ENCODE results near the gene BRD3.

Gene BRD3

GRCh38 chr9:134066913-134067851 is 644 bp downstream of the BRD3 start:
- DNase-seq (ENCODE audit: low read depth in 2 of 2) = no peak

GRCh38 chr9:134066526-134066912 is 1.3 kb downstream of the BRD3 start:
- DNase-seq (ENCODE audit: low read depth in 2 of 2) = no peak

- no peak for DNase-seq (ENCODE audit: low read depth in 2 of 2)
Observed at GRCh38 chr9:134065612-134066419, 2.0 kb downstream of the BRD3 start.

- DNase-seq (ENCODE audit: low read depth in 2 of 2) = no peak
Observed at GRCh38 chr9:134064711-134065110, 3.1 kb downstream of the BRD3 start.

GRCh38 chr9:134063571-134064450 is 4.0 kb downstream of the BRD3 start:
- no peak for DNase-seq (ENCODE audit: low read depth in 2 of 2)

GRCh38 chr9:134063088-134063570 is 4.7 kb downstream of the BRD3 start:
- no peak for DNase-seq (ENCODE audit: low read depth in 2 of 2)

- no peak for DNase-seq (ENCODE audit: low read depth in 2 of 2)
Observed at GRCh38 chr9:134062461-134063087, 5.3 kb downstream of the BRD3 start.

GRCh38 chr9:134061688-134062371 is 6.0 kb downstream of the BRD3 start:
- DNase-seq (ENCODE audit: low read depth in 2 of 2) = no peak

GRCh38 chr9:134061019-134061687 is 6.7 kb downstream of the BRD3 start:
- no peak for DNase-seq (ENCODE audit: low read depth in 2 of 2)

- DNase-seq (ENCODE audit: low read depth in 2 of 2) = no peak
Observed at GRCh38 chr9:134060546-134060945, 7.3 kb downstream of the BRD3 start.

- no peak for DNase-seq (ENCODE audit: low read depth in 2 of 2)
Observed at GRCh38 chr9:134059661-134060395, 8.0 kb downstream of the BRD3 start.

GRCh38 chr9:134059188-134059641 is 8.6 kb downstream of the BRD3 start:
- no peak for DNase-seq (ENCODE audit: low read depth in 2 of 2)

GRCh38 chr9:134058716-134059115 is 9.1 kb downstream of the BRD3 start:
- no peak for DNase-seq (ENCODE audit: low read depth in 2 of 2)

GRCh38 chr9:134057751-134058701 is 9.8 kb downstream of the BRD3 start:
- DNase-seq (ENCODE audit: low read depth in 2 of 2) = no peak

- DNase-seq (ENCODE audit: low read depth in 2 of 2) = no peak
Observed at GRCh38 chr9:134057307-134057657, 10.5 kb downstream of the BRD3 start.

GRCh38 chr9:134056483-134057306 is 11.1 kb downstream of the BRD3 start:
- no peak for DNase-seq (ENCODE audit: low read depth in 2 of 2)

- no peak for DNase-seq (ENCODE audit: low read depth in 2 of 2)
Observed at GRCh38 chr9:134055981-134056461, 11.8 kb downstream of the BRD3 start.
